ENCODE data around the gene FOXJ1. TPM values are rescaled to one million over a fixed set of nuclear protein-coding genes. Genes with fewer than 3 reads are reported as not detected.

The FOXJ1 gene
- polyA plus RNA-seq, 1 of the 3 experiments (the other 2 are of a cell fraction) = not detected

DNA sequence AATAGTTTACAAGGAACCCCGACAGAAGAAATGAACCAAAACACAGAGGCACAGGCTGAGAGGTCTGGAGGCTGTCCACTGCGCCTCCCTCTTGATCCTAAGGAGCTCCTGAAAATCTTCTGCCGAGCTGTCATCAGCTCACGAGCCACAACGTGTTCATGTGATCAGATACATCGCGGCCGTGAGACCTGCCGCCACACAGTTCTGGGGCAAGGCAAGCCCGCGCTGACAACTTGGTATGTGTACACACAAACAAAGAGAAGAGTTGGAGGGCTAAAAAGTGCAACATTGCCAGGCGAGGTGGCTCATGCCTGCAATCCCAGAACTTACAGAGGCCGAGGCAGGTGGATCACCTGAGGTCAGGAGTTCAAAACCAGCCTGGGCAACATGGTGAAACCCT lies 45.1 kb downstream of the FOXJ1 start:
- Histone ChIP-seq H3K9ac (no peak overlapping the region), H3K4me1 (ENCODE audit: control insufficient read depth in 1 of 2, insufficient read depth in 2 of 2, low read depth in 1 of 2, low read length in 1 of 2) (no peaks in the 10 kb centered on the region), H2AFZ (ENCODE audit: low read depth) (no peak overlapping the region), H3K27ac (ENCODE audit: low read depth in 2 of 2, low read length in 1 of 2) (no peak overlapping the region), H3K4me3 (ENCODE audit: low read depth in 2 of 2, low read length in 1 of 2) (no peak overlapping the region), H3K36me3 (replicated peaks in 1 of 2; ENCODE audit: control insufficient read depth in 1 of 2, insufficient read depth in 2 of 2, low read length in 1 of 2) (peaks cover 53 to 76% of the 10 kb centered on the region in 2 experiments), H3K9me2 (no peaks in the 10 kb centered on the region), H3K79me2 (ENCODE audit: insufficient read depth) (no peaks in the 10 kb centered on the region; the same call in 1 of the 2 replicates), H3K27me3 (ENCODE audit: insufficient read depth) (no peaks in the 10 kb centered on the region), H3F3A (replicated peaks; ENCODE audit: insufficient read depth) (no peaks in the 10 kb centered on the region), H3K4me2 (no peak overlapping the region), H4K20me1 (ENCODE audit: insufficient read depth) (no peaks in the 10 kb centered on the region), H3K9me3 (no peaks in the 10 kb centered on the region)
- CTCF ChIA-PET = interaction anchor here (0.6 to 4.6 kb wide), 6 partner anchors 10 to 203 kb away, joined by 3 to 16 read pairs (median 4); no protein-coding TSS in a partner anchor
- TF ChIP-seq RCOR1 (IDR thresholded peaks at IDR 0.05; ENCODE audit: low read length) = no peak
- TF ChIP-seq FOXJ3 (CRISPR knock-in tag; IDR thresholded peaks at IDR 0.05) = no peak
- TF ChIP-seq, protein P1, sequence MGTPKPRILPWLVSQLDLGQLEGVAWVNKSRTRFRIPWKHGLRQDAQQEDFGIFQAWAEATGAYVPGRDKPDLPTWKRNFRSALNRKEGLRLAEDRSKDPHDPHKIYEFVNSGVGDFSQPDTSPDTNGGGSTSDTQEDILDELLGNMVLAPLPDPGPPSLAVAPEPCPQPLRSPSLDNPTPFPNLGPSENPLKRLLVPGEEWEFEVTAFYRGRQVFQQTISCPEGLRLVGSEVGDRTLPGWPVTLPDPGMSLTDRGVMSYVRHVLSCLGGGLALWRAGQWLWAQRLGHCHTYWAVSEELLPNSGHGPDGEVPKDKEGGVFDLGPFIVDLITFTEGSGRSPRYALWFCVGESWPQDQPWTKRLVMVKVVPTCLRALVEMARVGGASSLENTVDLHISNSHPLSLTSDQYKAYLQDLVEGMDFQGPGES (IDR thresholded peaks at IDR 0.05; ENCODE audit: low read depth, low read length) = no peak
- no peak for TF ChIP-seq RAD21 (IDR thresholded peaks at IDR 0.05; ENCODE audit: low read length)
- TF ChIP-seq RXRA (IDR thresholded peaks at IDR 0.05; ENCODE audit: borderline replicate concordance, low read depth) = no peak
- TF ChIP-seq CHD2 (IDR thresholded peaks at IDR 0.05; ENCODE audit: low read length, partially characterized antibody) = no peak
- no peak for TF ChIP-seq MEF2A (IDR thresholded peaks at IDR 0.05; ENCODE audit: borderline replicate concordance, low read depth)
- TF ChIP-seq MXI1 (IDR thresholded peaks at IDR 0.05; ENCODE audit: low read depth, low read length) = no peak
- no peak for TF ChIP-seq MAX (IDR thresholded peaks at IDR 0.05; ENCODE audit: low read depth)
- TF ChIP-seq EZH2phosphoT487 (IDR thresholded peaks at IDR 0.05; ENCODE audit: borderline replicate concordance, low read depth) = no peak
- TF ChIP-seq FOXM1 (IDR thresholded peaks at IDR 0.05; ENCODE audit: low read depth) = no peak
- DNase-seq = no peak
- 92% methylated on average over 13 of the region's 13 CpGs for WGBS (ENCODE audit: low lambda C conversion rate)
- POLR2A ChIA-PET = interaction anchor here (1.0 to 1.5 kb wide), 3 partner anchors 10 to 24 kb away, joined by 3 read pairs; partner anchors contain the start of gene SRP68

DNA sequence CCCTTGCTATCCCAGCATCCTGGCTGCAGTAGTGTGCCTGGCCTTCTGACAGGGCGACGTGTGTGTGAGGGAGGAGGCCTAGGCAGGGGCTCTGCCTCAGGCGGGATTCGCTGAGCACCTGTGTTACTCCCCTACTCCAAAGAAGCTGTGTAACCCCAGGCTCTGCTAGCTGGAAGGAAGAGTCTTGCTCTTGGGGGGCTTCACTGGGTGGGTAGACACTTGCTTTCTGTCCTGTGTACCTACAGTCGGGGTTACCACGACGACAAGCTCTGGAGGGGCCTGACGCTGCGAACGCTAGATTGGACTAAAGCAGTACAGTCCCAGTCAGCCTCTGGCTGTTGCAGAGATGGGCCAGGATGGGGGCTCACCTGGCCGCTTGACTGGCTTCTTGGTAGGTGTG lies 47.0 kb downstream of the FOXJ1 start:
- H3K9me2 ChIP-seq = no peaks in the 10 kb centered on the region
- H3K4me1 ChIP-seq (ENCODE audit: control insufficient read depth in 1 of 2, insufficient read depth in 2 of 2, low read depth in 1 of 2, low read length in 1 of 2) = no peaks in the 10 kb centered on the region
- no peaks in the 10 kb centered on the region for H4K20me1 ChIP-seq (ENCODE audit: insufficient read depth)
- no peak overlapping the region for H3K27ac ChIP-seq (ENCODE audit: low read depth in 2 of 2, low read length in 1 of 2)
- peaks cover 62 to 64% of the 10 kb centered on the region in 2 experiments for H3K36me3 ChIP-seq (replicated peaks in 1 of 2; ENCODE audit: control insufficient read depth in 1 of 2, insufficient read depth in 2 of 2, low read length in 1 of 2)
- CTCF ChIA-PET = interaction anchor here (1.0 to 4.6 kb wide), 7 partner anchors 8 to 186 kb away, joined by 3 to 16 read pairs (median 6); partner anchors contain the start of gene CDK3
- no peaks in the 10 kb centered on the region; the same call in 1 of the 2 replicates for H3K79me2 ChIP-seq (ENCODE audit: insufficient read depth)
- H3F3A ChIP-seq (replicated peaks; ENCODE audit: insufficient read depth) = no peaks in the 10 kb centered on the region
- H3K4me3 ChIP-seq (ENCODE audit: low read depth in 2 of 2, low read length in 1 of 2) = no peak overlapping the region
- no peak for DNase-seq
- no peaks in the 10 kb centered on the region for H3K27me3 ChIP-seq (ENCODE audit: insufficient read depth)
- no peak overlapping the region for H2AFZ ChIP-seq (ENCODE audit: low read depth)
- 89% methylated on average over 11 of the region's 11 CpGs for WGBS (ENCODE audit: low lambda C conversion rate)
- no peak overlapping the region for H3K9ac ChIP-seq
- no peak overlapping the region for H3K4me2 ChIP-seq
- H3K9me3 ChIP-seq = no peaks in the 10 kb centered on the region
- POLR2A ChIA-PET = interaction anchor here (0.6 to 3.9 kb wide), 5 partner anchors 10 to 37 kb away, joined by 3 to 20 read pairs (median 3); partner anchors contain the start of genes EXOC7 and ZACN
- TF ChIP-seq SMC3 (IDR thresholded peaks at IDR 0.05; ENCODE audit: low read depth, low read length) (no peak), REST (IDR thresholded peaks at IDR 0.05; ENCODE audit: low read depth, low read length) (no peak), PBX3 (IDR thresholded peaks at IDR 0.05) (no peak), GABPA (IDR thresholded peaks at IDR 0.05; ENCODE audit: low read depth) (no peak), RCOR1 (IDR thresholded peaks at IDR 0.05; ENCODE audit: low read length) (no peak), MAX (IDR thresholded peaks at IDR 0.05; ENCODE audit: low read depth) (no peak), TEAD4 (IDR thresholded peaks at IDR 0.05; ENCODE audit: borderline replicate concordance, insufficient read depth) (no peak), YY1 (IDR thresholded peaks at IDR 0.05; ENCODE audit: low read depth) (no peak), FOXM1 (IDR thresholded peaks at IDR 0.05; ENCODE audit: low read depth) (no peak), NRF1 (IDR thresholded peaks at IDR 0.05; ENCODE audit: low read depth, low read length) (no peak), RFX5 (IDR thresholded peaks at IDR 0.05; ENCODE audit: low read length) (no peak), USF2 (IDR thresholded peaks at IDR 0.05; ENCODE audit: borderline replicate concordance, low read depth, low read length) (no peak), MXI1 (IDR thresholded peaks at IDR 0.05; ENCODE audit: low read depth, low read length) (no peak)
